Immature natural killer cell (primary cell): Measurements from ENCODE around the gene DAGLA. TPM values are rescaled to one million over a fixed set of nuclear protein-coding genes. Genes with fewer than 3 reads are reported as not detected.
A peak's percentile ranks its signal among the peaks of the same experiment; 100 is the strongest.

ENCODE experiments used
- DNase-seq, 3 donors: peaks; one replicate each; pipeline ENCODE4 v3.0.0; 2022; ENCODE audit warnings: mixed read lengths in 1 of 3
- H3K27ac Mint-ChIP-seq, 6 donors: one replicate each; pipeline ENCODE4 v1.8.0; 2020; ENCODE audit warnings: mixed read lengths in 6 of 6, mild to moderate bottlenecking in 5 of 6, inconsistent platforms in 4 of 6, moderate library complexity in 3 of 6
- H3K27me3 Mint-ChIP-seq, 3 donors: one replicate each; pipeline ENCODE4 v1.8.0; 2020 to 2021; ENCODE audit warnings: low read depth in 3 of 3, mild to moderate bottlenecking in 3 of 3, mixed read lengths in 3 of 3, moderate library complexity in 3 of 3, inconsistent platforms in 1 of 3
- H3K36me3 Mint-ChIP-seq, 3 donors: one replicate each; pipeline ENCODE4 v1.8.0; 2020; ENCODE audit warnings: mixed read lengths in 3 of 3, inconsistent platforms in 2 of 3, mild to moderate bottlenecking in 2 of 3
- H3K4me1 Mint-ChIP-seq, 2 donors: one replicate each; pipeline ENCODE4 v1.8.0; 2020; ENCODE audit warnings: inconsistent platforms in 2 of 2, mild to moderate bottlenecking in 2 of 2, mixed read lengths in 2 of 2, moderate library complexity in 1 of 2
- H3K4me3 Mint-ChIP-seq, 5 donors: one replicate each; pipeline ENCODE4 v1.8.0; 2020; ENCODE audit warnings: mild to moderate bottlenecking in 5 of 5, mixed read lengths in 5 of 5, inconsistent platforms in 3 of 5, moderate library complexity in 3 of 5
- H3K9me3 Mint-ChIP-seq, 6 donors: one replicate each; pipeline ENCODE4 v1.8.0; 2020; ENCODE audit warnings: mild to moderate bottlenecking in 6 of 6, mixed read lengths in 6 of 6, inconsistent platforms in 4 of 6, moderate library complexity in 3 of 6
- polyA plus RNA-seq, 3 donors: library from polyadenylated mRNA; unstranded; fragments of 300-500 nt; fragmentation: Illumina TruSeq; gene quantifications; one replicate each; pipeline ENCODE4 v1.2.3, GENCODE V29; 2021

The DAGLA gene
- polyA plus RNA-seq, 3 donors from 2014 or later: not detected

GRCh38 chr11:61781585-61781984, 101.4 kb downstream of the DAGLA start:
- Mint-ChIP-seq H3K9me3 (no peaks in the 10 kb centered on the region), H3K4me3 (no peak overlapping the region)

GRCh38 chr11:61782299-61782698, 102.1 kb downstream of the DAGLA start:
- H3K4me1 Mint-ChIP-seq: peaks cover 7 to 8% of the 10 kb centered on the region in 2 donors
- H3K27ac Mint-ChIP-seq: no peak overlapping the region
- H3K36me3 Mint-ChIP-seq: peaks cover 0 to 5% (median 2%) of the 10 kb centered on the region in 3 donors
- H3K9me3 Mint-ChIP-seq: no peaks in the 10 kb centered on the region
- peaks cover 0 to 2% (median 0%) of the 10 kb centered on the region in 3 donors for H3K27me3 Mint-ChIP-seq
- DNase-seq: no peak
- H3K4me3 Mint-ChIP-seq: no peak overlapping the region

More at GRCh38 chr11:61781585-61781984, 101.4 kb downstream of the DAGLA start:
- Mint-ChIP-seq H3K4me1 (peaks cover 12 to 15% of the 10 kb centered on the region in 2 donors), H3K36me3 (peaks cover 0 to 5% (median 2%) of the 10 kb centered on the region in 3 donors), H3K27me3 (peaks cover 0 to 2% (median 0%) of the 10 kb centered on the region in 3 donors), H3K27ac (no peak overlapping the region)
- no peak for DNase-seq

- no peak for DNase-seq
- peaks cover 0 to 2% (median 0%) of the 10 kb centered on the region in 3 donors for H3K27me3 Mint-ChIP-seq
- peak overlapping the region in 2 of 6 donors; percentile 39 to 44 for H3K27ac Mint-ChIP-seq
- no peak overlapping the region for H3K4me3 Mint-ChIP-seq
- no peaks in the 10 kb centered on the region for H3K9me3 Mint-ChIP-seq
- H3K36me3 Mint-ChIP-seq: peaks cover 0 to 5% (median 2%) of the 10 kb centered on the region in 3 donors
- peaks cover 4 to 7% of the 10 kb centered on the region in 2 donors for H3K4me1 Mint-ChIP-seq
Measured at GRCh38 chr11:61782841-61783240, 102.7 kb downstream of the DAGLA start.

GRCh38 chr11:61783717-61784505, 103.7 kb downstream of the DAGLA start:
- peak overlapping the region in 1 of 6 donors; percentile 64 for H3K27ac Mint-ChIP-seq
- DNase-seq: no peak
- peaks cover 2 to 5% (median 2%) of the 10 kb centered on the region in 3 donors for H3K36me3 Mint-ChIP-seq
- no peaks in the 10 kb centered on the region for H3K9me3 Mint-ChIP-seq
- H3K4me3 Mint-ChIP-seq: no peak overlapping the region
- H3K27me3 Mint-ChIP-seq: no peaks in the 10 kb centered on the region
- H3K4me1 Mint-ChIP-seq: peaks cover 1 to 7% of the 10 kb centered on the region in 2 donors

GRCh38 chr11:61784506-61784805, 104.3 kb downstream of the DAGLA start:
- Mint-ChIP-seq H3K4me1 (peaks cover 1 to 11% of the 10 kb centered on the region in 2 donors), H3K9me3 (no peaks in the 10 kb centered on the region), H3K36me3 (peaks cover 2 to 7% (median 5%) of the 10 kb centered on the region in 3 donors), H3K4me3 (no peak overlapping the region), H3K27ac (no peak overlapping the region), H3K27me3 (no peaks in the 10 kb centered on the region)
- no peak for DNase-seq

- H3K27me3 Mint-ChIP-seq: peaks cover 0 to 2% (median 0%) of the 10 kb centered on the region in 3 donors
- no peaks in the 10 kb centered on the region for H3K9me3 Mint-ChIP-seq
- DNase-seq: no peak
- H3K27ac Mint-ChIP-seq: peak overlapping the region in 1 of 6 donors; percentile 42
- H3K4me3 Mint-ChIP-seq: no peak overlapping the region
- H3K36me3 Mint-ChIP-seq: peaks cover 2 to 10% (median 5%) of the 10 kb centered on the region in 3 donors
- peaks cover 1 to 25% of the 10 kb centered on the region in 2 donors for H3K4me1 Mint-ChIP-seq
Measured at GRCh38 chr11:61785837-61786402, 105.7 kb downstream of the DAGLA start.

- Mint-ChIP-seq H3K36me3 (peaks cover 2 to 10% (median 5%) of the 10 kb centered on the region in 3 donors), H3K27ac (peak overlapping the region in 1 of 6 donors; percentile 55), H3K27me3 (peaks cover 0 to 10% (median 4%) of the 10 kb centered on the region in 3 donors), H3K4me1 (peaks cover 13 to 41% of the 10 kb centered on the region in 2 donors), H3K9me3 (no peaks in the 10 kb centered on the region), H3K4me3 (no peak overlapping the region)
- DNase-seq: no peak
Measured at GRCh38 chr11:61787928-61788491, 107.8 kb downstream of the DAGLA start.

GRCh38 chr11:61791737-61792309, 111.6 kb downstream of the DAGLA start:
- peaks cover 0 to 11% (median 4%) of the 10 kb centered on the region in 3 donors for H3K27me3 Mint-ChIP-seq
- H3K4me3 Mint-ChIP-seq: peak overlapping the region; percentile 90 to 96 (median 95)
- no peaks in the 10 kb centered on the region for H3K9me3 Mint-ChIP-seq
- peaks cover 15 to 50% of the 10 kb centered on the region in 2 donors for H3K4me1 Mint-ChIP-seq
- peak overlapping the region; percentile 97 to 100 (median 99) for H3K27ac Mint-ChIP-seq
- peak; percentile 52 to 54 (median 53) for DNase-seq
- peaks cover 0 to 10% (median 0%) of the 10 kb centered on the region in 3 donors for H3K36me3 Mint-ChIP-seq

- Mint-ChIP-seq H3K4me1 (peaks cover 20 to 56% of the 10 kb centered on the region in 2 donors), H3K9me3 (no peaks in the 10 kb centered on the region), H3K36me3 (peaks cover 0 to 10% (median 0%) of the 10 kb centered on the region in 3 donors), H3K27ac (peak within 1 kb of the TSS; percentile 97 to 100 (median 99)), H3K27me3 (peaks cover 0 to 11% (median 4%) of the 10 kb centered on the region in 3 donors), H3K4me3 (peak within 1 kb of the TSS; percentile 90 to 96 (median 95))
- DNase-seq: peak; percentile 88 to 89 (median 88)
Measured at GRCh38 chr11:61792310-61793082, 112.3 kb downstream of the DAGLA start, which contains the start of the genes FEN1 and TMEM258. Gene FEN1 (plus strand): TSS chr11:61792911. CDS start chr11:61795362, 2,451 bp downstream. Gene TMEM258 (minus strand): TSS chr11:61792599. CDS start chr11:61792558, 41 bp downstream.

- peak overlapping the region; percentile 90 to 96 (median 95) for H3K4me3 Mint-ChIP-seq
- H3K36me3 Mint-ChIP-seq: peaks cover 0 to 10% (median 0%) of the 10 kb centered on the region in 3 donors
- DNase-seq: no peak
- peak overlapping the region; percentile 88 to 99 (median 98) for H3K27ac Mint-ChIP-seq
- no peaks in the 10 kb centered on the region for H3K9me3 Mint-ChIP-seq
- peaks cover 0 to 11% (median 4%) of the 10 kb centered on the region in 3 donors for H3K27me3 Mint-ChIP-seq
- H3K4me1 Mint-ChIP-seq: peaks cover 20 to 57% of the 10 kb centered on the region in 2 donors
Measured at GRCh38 chr11:61793083-61793828, 113.1 kb downstream of the DAGLA start.

- Mint-ChIP-seq H3K4me1 (peaks cover 20 to 51% of the 10 kb centered on the region in 2 donors), H3K36me3 (peaks cover 0 to 9% (median 0%) of the 10 kb centered on the region in 3 donors), H3K27me3 (peaks cover 0 to 13% (median 4%) of the 10 kb centered on the region in 3 donors), H3K4me3 (peak overlapping the region; percentile 41 to 96 (median 92)), H3K27ac (peak overlapping the region in 5 of 6 donors; percentile 57 to 99 (median 92)), H3K9me3 (no peaks in the 10 kb centered on the region)
- no peak for DNase-seq
Measured at GRCh38 chr11:61793829-61794204, 113.6 kb downstream of the DAGLA start.

GRCh38 chr11:61794579-61794978, 114.4 kb downstream of the DAGLA start:
- peaks cover 0 to 13% (median 4%) of the 10 kb centered on the region in 3 donors for H3K27me3 Mint-ChIP-seq
- no peaks in the 10 kb centered on the region for H3K9me3 Mint-ChIP-seq
- peaks cover 0 to 2% (median 0%) of the 10 kb centered on the region in 3 donors for H3K36me3 Mint-ChIP-seq
- peaks cover 20 to 44% of the 10 kb centered on the region in 2 donors for H3K4me1 Mint-ChIP-seq
- H3K4me3 Mint-ChIP-seq: no peak overlapping the region
- no peak for DNase-seq
- H3K27ac Mint-ChIP-seq: peak overlapping the region in 2 of 6 donors; percentile 40 to 57
